ENCODE data around the gene DHRSX. TPM values are rescaled to one million over a fixed set of nuclear protein-coding genes. Genes with fewer than 3 reads are reported as not detected.
"Not testable (repeated sequence)": the region's sequence is repeated elsewhere in the genome, so short reads cannot be mapped to it uniquely, and the experiment has no call there.

The DHRSX gene
- total RNA-seq, 2 donors from 2014 or later, result 36.5 to 45.4 TPM

DNA sequence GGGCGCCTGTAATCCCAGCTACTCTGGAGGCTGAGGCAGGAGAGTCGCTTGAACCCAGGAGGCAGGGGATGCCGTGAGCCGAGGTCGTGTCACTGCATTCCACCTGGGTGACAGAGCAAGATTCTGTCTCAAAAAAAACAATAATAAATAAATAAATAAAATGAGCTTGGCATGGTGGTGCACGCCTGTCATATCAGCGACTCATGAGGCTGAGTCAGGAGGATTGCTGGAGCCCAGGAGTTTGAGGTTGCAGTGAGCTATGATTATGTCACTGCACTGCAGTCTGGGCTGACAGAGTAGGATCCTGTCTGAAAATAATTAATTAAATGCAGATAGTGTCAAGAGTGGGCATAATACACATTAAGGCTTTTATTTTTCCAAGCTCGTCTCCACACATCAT is 77.5 kb downstream of the DHRSX start:
- no peak overlapping the region for H3K27ac Mint-ChIP-seq
- TF ChIP-seq, protein P1, sequence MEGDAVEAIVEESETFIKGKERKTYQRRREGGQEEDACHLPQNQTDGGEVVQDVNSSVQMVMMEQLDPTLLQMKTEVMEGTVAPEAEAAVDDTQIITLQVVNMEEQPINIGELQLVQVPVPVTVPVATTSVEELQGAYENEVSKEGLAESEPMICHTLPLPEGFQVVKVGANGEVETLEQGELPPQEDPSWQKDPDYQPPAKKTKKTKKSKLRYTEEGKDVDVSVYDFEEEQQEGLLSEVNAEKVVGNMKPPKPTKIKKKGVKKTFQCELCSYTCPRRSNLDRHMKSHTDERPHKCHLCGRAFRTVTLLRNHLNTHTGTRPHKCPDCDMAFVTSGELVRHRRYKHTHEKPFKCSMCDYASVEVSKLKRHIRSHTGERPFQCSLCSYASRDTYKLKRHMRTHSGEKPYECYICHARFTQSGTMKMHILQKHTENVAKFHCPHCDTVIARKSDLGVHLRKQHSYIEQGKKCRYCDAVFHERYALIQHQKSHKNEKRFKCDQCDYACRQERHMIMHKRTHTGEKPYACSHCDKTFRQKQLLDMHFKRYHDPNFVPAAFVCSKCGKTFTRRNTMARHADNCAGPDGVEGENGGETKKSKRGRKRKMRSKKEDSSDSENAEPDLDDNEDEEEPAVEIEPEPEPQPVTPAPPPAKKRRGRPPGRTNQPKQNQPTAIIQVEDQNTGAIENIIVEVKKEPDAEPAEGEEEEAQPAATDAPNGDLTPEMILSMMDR (conservative IDR thresholded peaks at IDR 0.05), result no peak
- Histone ChIP-seq H3K9me3 (ENCODE audit: control insufficient read depth, low read length) (peaks cover 16% of the 10 kb centered on the region), H3K36me3 (ENCODE audit: control insufficient read depth, insufficient read depth, low read length) (peaks cover 11% of the 10 kb centered on the region), H3K27ac (ENCODE audit: low read depth, low read length) (no peak overlapping the region), H3K9ac (ENCODE audit: extremely low read depth, low read length, poor library complexity, severe bottlenecking) (no peak overlapping the region), H3K4me3 (ENCODE audit: low read length) (no peak overlapping the region), H3K4me1 (ENCODE audit: control insufficient read depth, insufficient read depth, low read length) (no peaks in the 10 kb centered on the region), H3K27me3 (ENCODE audit: control insufficient read depth, insufficient read depth, low read length, poor library complexity, severe bottlenecking) (no peaks in the 10 kb centered on the region)
- H3K36me3 Mint-ChIP-seq (ENCODE audit: low read depth), result peaks cover 61% of the 10 kb centered on the region
- no peak overlapping the region for H3K4me3 Mint-ChIP-seq
- WGBS, 2 experiments (ENCODE audit: insufficient coverage in 1 of 2, insufficient read length in 1 of 2), result 75 to 95% methylated on average over 4 to 8 of the region's 8 CpGs
- no peaks in the 10 kb centered on the region for H3K27me3 Mint-ChIP-seq (ENCODE audit: insufficient read depth)
- H3K9me3 Mint-ChIP-seq, result peaks cover 17% of the 10 kb centered on the region
- no peaks in the 10 kb centered on the region for H3K4me1 Mint-ChIP-seq
- no peak for DNase-seq

DNA sequence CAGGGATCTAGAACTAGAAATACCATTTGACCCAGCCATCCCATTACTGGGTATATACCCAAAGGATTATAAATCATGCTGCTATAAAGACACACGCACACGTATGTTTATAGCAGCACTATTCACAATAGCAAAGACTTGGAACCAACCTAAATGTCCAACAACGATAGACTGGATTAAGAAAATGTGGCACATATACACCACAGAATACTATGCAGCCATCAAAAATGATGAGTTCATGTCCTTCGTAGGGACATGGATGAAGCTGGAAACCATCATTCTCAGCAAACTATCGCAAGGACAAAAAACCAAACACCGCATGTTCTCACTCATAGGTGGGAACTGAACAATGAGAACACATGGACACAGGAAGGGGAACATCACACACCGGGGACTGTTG is 81.4 kb downstream of the DHRSX start:
- DNase-seq; H3K27me3 ChIP-seq (ENCODE audit: control insufficient read depth, insufficient read depth, low read length, poor library complexity, severe bottlenecking); H3K4me1 Mint-ChIP-seq; H3K27ac ChIP-seq (ENCODE audit: low read depth, low read length); H3K27me3 Mint-ChIP-seq (ENCODE audit: insufficient read depth); H3K9ac ChIP-seq (ENCODE audit: extremely low read depth, low read length, poor library complexity, severe bottlenecking); H3K9me3 Mint-ChIP-seq; H3K4me1 ChIP-seq (ENCODE audit: control insufficient read depth, insufficient read depth, low read length); H3K27ac Mint-ChIP-seq; H3K4me3 ChIP-seq (ENCODE audit: low read length); H3K4me3 Mint-ChIP-seq; H3K9me3 ChIP-seq (ENCODE audit: control insufficient read depth, low read length): not testable (repeated sequence)
- peaks cover 33% of the 10 kb centered on the region for H3K36me3 Mint-ChIP-seq (ENCODE audit: low read depth)
- 94% methylated on average over 3 of the region's 7 CpGs; no CpG with 5 or more reads in 1 of the 2 experiments for WGBS, 2 experiments (ENCODE audit: insufficient coverage in 1 of 2, insufficient read length in 1 of 2)
- peaks cover 11% of the 10 kb centered on the region for H3K36me3 ChIP-seq (ENCODE audit: control insufficient read depth, insufficient read depth, low read length)

DNA sequence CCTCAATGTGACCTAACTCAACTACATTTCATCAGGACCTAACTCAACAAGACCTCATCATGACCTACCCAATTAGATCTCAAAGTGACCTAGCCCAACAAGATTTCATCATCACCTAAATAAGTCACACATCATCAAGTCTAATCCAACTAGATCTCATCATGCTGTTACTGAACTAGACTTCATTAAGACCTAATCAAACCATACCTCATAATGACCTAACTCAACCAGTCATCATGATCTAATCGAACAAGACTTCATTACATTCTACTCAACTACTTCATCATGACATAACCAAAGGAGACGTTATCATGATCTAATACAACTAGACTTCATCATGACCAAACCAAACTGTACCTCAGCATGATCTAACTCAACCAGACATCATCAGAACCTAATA is 82.8 kb downstream of the DHRSX start:
- Histone ChIP-seq H3K27me3 (ENCODE audit: control insufficient read depth, insufficient read depth, low read length, poor library complexity, severe bottlenecking) (no peaks in the 10 kb centered on the region), H3K36me3 (ENCODE audit: control insufficient read depth, insufficient read depth, low read length) (peaks cover 6% of the 10 kb centered on the region), H3K9ac (ENCODE audit: extremely low read depth, low read length, poor library complexity, severe bottlenecking) (no peak overlapping the region), H3K9me3 (ENCODE audit: control insufficient read depth, low read length) (no peaks in the 10 kb centered on the region), H3K4me3 (ENCODE audit: low read length) (no peak overlapping the region), H3K27ac (ENCODE audit: low read depth, low read length) (no peak overlapping the region), H3K4me1 (ENCODE audit: control insufficient read depth, insufficient read depth, low read length) (no peaks in the 10 kb centered on the region)
- H3K9me3 Mint-ChIP-seq, result no peaks in the 10 kb centered on the region
- H3K36me3 Mint-ChIP-seq (ENCODE audit: low read depth), result peaks cover 22% of the 10 kb centered on the region
- 91 to 93% methylated on average over 2 of the region's 2 CpGs for WGBS, 2 experiments (ENCODE audit: insufficient coverage in 1 of 2, insufficient read length in 1 of 2)
- no peak for DNase-seq
- TF ChIP-seq, protein P1 (conservative IDR thresholded peaks at IDR 0.05), result no peak
- H3K27ac Mint-ChIP-seq, result no peak overlapping the region
- no peak overlapping the region for H3K4me3 Mint-ChIP-seq
- no peaks in the 10 kb centered on the region for H3K4me1 Mint-ChIP-seq
- no peaks in the 10 kb centered on the region for H3K27me3 Mint-ChIP-seq (ENCODE audit: insufficient read depth)

Measured in endodermal cell (in vitro differentiated cells).